Measurements from ENCODE around the gene ITLN2.
"Not testable (repeated sequence)": the region's sequence is repeated elsewhere in the genome, so short reads cannot be mapped to it uniquely, and the experiment has no call there.

Gene ITLN2

GRCh38 chr1:160910170-160910750 is 44.3 kb downstream of the ITLN2 start:
- in situ Hi-C loops (cut with MboI; ENCODE audit: low sequenced_read_pairs), result no loop called here

GRCh38 chr1:160907976-160908375 is 46.6 kb downstream of the ITLN2 start:
- in situ Hi-C loops (cut with MboI; ENCODE audit: low sequenced_read_pairs), result no loop called here

DNA sequence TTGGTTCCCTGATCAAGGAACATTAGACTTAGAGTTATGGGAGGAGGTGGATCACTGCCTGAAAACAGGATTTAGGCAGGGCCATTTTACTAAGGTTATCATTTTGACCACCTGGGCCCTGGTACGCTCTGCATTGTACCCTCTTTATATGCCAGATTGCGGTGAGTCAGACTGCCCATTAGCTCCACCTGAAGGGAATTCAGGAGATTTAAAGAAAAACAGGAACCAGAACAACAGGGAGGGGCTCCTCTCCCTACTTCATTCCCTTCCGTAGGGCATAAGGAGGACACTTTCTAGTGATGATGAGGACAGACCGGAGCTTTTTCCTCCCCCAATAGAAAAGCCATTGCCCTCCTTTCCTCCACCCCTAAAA is 49.0 kb downstream of the ITLN2 start:
- in situ Hi-C loops (cut with MboI; ENCODE audit: low sequenced_read_pairs), result no loop called here

DNA sequence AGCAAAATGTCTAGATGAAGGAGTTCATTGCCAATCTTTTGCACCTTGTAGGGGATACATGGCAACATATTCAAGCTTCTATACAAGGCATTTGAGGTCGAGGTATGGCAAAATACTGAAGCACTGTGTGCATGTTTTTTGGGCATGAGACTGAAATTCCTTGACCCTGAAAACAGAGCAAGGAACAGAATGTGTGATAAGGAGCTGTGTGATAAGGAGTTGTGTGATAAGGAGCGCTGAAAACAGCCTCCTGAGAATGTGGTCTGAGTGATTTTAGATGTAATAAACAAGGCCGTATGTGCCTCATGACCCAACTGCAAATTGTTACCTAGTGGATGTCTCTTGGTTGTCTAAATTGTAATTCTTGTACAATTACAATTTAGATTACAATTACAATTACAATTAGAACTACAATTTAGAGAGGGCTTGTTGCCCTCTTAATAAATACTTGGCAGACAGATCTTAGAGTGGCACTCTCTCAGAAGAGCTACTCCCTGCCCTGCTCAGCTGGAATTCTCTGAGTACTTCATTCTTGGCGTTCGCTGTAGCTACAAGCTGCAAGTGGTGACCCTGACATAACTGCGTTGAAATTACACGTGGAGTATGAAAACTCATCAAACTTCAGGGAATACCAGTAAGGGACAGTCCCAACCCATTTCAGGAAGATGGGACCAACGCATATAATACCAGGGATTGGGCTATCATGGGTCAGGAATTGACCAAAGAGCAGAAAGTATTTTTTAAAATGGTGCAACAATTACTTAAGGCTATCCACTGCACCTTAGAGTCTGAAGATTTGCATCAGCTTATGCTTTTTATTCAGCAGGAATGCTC is 49.6 kb downstream of the ITLN2 start:
- in situ Hi-C loops (cut with MboI; ENCODE audit: low sequenced_read_pairs), result no loop called here

DNA sequence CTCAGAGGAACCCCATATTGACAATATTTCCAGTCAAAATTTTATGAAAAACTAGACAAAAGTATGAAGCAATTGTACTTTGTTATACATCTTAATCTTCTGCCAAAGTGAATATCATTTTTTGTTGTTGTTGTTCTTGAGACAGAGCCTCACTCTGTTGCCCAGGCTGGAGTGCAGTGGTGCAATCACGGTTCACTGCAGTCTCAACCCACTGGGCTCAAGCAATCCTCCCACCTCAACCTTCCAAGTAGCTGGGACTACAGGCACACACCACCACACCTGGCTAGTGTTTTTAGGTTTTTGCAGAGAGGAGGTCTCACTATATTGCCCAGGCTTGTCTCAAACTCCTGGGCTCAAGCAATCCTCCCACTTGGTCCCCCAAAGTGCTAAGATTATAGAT is 52.4 kb downstream of the ITLN2 start:
- in situ Hi-C loops (cut with MboI; ENCODE audit: low sequenced_read_pairs), result not testable (repeated sequence)

DNA sequence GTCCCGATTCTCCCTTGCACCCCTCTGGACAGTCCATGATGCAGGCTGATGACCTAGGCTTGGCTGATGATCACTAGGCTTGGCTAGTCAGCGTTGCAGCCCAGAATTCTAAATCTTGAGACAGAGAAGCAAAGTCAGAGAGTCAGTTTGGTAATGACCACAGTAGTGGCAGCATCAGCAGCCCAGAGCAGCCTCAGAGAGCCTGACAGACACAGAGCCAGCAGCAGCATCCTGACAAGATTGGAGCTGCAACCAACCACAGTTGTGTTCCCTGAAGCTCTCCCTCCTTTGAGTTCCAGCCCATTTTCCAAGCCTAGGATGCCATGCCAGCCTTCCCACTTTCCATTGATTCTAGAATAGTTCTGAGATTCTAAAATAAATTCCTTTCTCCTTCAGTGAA is 52.8 kb downstream of the ITLN2 start:
- in situ Hi-C loops (cut with MboI; ENCODE audit: low sequenced_read_pairs), result no loop called here

DNA sequence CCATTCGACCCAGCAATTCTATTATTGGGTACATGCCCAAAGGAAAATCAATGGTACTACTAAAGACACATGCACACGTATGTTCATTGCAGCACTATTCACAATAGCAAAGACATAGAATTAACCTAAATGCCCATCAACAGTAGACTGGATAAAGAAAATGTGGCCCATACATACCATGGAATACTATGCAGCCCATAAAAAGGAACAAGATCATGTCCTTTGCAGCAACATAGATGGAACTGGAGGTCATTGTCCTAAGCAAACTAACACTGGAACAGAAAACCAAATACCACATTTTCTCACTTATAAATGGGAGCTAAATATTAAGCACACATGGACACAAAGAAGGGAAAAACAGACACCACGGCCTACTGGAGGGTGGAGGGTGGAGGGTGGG is 53.9 kb downstream of the ITLN2 start:
- in situ Hi-C loops (cut with MboI; ENCODE audit: low sequenced_read_pairs), result not testable (repeated sequence)

Measured in HL-60/S4 (cell line).